Fibroblast of the conjunctiva (primary cell): ENCODE results near the gene PLXNA4.
"Not testable (repeated sequence)": the region's sequence is repeated elsewhere in the genome, so short reads cannot be mapped to it uniquely, and the experiment has no call there.

ENCODE experiments used
- DNase-seq: peaks from one replicate; pipeline ENCODE4 v3.0.0-alpha.2; 2010; ENCODE audit warnings: low read depth

The PLXNA4 gene

GRCh38 chr7:132412435-132412834 lies 163.8 kb downstream of the PLXNA4 start:
- DNase-seq = no peak

GRCh38 chr7:132410861-132411541 lies 165.3 kb downstream of the PLXNA4 start:
- DNase-seq = no peak

- DNase-seq = no peak
These were observed 165.9 kb downstream of the PLXNA4 start for GRCh38 chr7:132410385-132410784.

- no peak for DNase-seq
These were observed 168.5 kb downstream of the PLXNA4 start for GRCh38 chr7:132407764-132408163.

DNA sequence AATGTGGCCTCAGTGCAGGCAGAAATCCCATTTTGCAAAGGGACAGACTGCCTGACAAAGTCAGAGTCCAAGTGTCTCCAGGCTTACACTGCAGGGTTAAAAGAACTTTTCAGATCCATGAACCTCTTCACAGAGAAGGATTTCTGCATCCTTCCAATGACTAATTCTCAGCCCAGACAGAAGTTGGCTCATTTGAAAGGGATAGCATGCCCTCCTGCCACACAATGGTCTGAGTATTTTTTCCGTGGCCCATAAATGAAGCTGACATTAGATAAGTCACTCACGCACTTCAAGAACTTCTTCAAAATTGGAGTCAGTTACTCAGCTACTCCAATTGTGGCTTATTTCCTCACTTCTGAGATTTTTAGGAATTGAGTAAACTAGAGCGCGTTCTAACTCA lies 170.2 kb downstream of the PLXNA4 start:
- DNase-seq = no peak

DNA sequence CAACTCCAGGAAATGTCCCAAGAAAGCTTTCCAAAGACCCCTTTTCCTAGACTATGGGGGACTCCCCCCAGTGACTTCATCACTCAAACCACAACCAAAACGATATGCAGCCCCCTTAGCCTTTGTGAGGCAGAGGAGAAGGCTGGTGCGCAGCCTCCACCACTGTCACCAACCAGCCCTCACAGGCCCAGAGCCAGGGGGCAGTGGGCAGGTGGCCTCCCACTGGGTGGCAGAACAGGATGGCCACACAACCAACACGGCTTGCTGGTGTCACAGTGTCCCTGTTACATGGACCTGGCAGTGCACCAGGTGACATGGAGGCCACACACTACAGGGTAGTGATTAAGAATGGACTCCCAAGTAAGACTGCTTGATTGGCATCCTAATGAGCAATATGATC lies 172.0 kb downstream of the PLXNA4 start:
- no peak for DNase-seq

- no peak for DNase-seq
These were observed 172.7 kb downstream of the PLXNA4 start for GRCh38 chr7:132403465-132404110.

GRCh38 chr7:132402751-132403245 lies 173.5 kb downstream of the PLXNA4 start:
- no peak for DNase-seq

GRCh38 chr7:132402096-132402495 lies 174.2 kb downstream of the PLXNA4 start:
- DNase-seq = no peak

DNA sequence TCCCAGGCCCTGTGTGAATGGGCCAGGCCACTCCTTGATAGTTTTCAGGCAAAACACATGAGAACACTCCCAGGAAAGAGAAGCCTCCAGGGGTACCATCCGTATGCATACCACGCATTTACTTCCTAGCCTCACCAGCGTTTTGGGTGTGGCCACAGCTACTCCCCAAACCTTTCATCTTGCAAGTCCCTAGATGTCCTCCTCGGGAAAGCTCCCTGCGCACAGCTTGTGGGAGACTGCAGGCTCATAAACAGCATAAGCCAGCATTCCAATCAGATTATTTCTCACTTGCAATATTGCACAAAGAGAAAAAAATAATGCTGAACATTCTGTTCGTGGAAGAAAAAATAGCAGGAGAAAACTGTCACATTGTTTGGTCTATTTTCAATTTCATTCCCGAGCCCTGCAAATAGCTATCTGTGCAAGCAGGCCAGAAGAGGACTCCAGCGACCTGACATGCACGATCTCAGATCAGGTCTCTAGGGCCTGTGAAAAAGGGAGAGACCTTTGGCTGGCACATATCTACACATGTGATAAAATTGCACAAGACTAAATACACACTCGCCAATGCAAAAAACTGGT lies 175.6 kb downstream of the PLXNA4 start:
- DNase-seq = no peak

DNA sequence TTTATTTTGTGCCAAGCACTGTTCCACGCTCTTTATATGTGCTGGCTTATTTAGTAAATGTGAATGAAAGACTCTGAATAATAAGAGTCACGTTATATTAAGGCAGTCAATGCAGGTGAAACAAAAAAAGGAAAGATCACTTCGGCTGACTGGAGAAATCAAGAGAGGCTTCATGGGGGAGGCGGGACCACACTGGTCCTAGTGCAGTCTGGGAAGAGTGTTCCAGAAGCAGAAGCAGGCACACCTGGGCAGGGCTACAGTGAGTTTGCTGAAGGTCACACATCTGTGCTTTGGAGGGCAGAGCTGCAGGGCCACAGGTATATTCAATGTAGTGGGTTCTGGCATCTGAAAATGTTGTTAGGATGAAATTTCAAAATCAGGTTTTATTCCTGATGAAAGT lies 176.9 kb downstream of the PLXNA4 start:
- DNase-seq = no peak

DNA sequence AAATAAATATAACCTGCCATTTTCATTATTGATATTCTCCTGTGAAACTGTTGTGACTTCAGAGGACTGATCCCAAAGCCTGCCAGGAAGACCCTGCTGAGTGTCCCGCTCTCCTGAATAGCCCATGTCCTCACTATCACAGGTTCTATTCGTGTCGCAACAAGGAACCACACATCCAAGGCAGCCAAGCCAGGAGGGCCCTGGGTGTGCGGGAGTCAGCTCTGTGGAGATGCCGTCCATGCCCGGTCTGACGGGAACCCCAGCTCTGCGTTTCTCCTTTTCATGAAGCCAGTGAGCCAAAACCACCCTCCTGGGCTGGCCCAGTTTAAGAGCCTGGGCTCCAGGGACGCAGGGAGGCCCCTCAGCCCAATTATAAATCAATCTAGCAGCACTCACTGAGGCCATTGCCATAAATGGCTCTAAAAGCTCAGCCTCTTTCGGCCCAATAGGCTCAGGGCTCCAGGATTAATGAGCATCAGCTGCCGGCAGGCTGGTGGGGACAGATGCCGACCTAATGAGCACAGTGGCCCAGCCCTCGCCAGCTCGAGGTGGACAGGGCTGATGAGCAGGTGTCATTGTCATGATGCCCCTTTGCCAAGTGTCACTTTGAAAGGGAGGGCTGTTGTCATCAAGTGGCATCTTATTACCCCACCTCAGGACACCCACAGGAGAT lies 177.9 kb downstream of the PLXNA4 start:
- DNase-seq = no peak

DNA sequence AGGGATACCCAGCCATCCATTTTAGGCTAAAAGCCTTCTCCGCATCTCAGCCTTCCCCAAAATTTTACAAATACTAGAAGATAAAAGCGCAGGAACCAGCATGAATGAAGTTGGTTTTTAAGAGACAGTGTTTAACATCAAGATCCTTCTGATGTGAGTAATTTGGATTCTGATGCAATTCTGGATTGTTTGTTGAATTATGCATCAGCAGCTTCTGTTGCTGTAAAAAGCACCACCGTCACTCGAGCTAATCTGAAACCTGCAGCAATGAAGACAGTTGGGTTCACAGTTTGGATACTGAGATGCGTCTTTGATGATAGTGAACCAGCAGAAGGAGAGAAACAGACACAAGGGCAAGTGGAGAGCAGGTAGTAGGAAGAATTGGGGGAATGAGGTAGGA lies 179.2 kb downstream of the PLXNA4 start:
- DNase-seq = no peak

DNA sequence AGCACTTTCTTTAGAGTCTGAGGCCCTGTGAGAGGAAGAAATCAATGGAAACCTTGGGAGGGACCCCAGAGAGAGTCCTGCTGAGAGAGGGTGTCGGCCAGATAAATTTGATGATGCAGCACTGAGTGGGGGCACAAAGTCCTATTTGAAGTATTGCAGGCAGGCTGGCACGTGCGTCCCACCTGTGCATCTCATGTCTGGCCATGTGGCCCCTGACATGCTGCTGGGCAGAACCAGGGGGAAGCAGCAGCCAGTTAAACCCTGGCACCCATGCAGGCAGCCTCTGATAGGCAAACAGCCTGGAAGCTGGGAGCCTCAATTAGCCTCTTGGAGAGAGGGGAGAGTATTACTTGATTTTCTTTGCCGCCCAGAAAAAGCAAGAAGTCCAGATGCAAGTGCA lies 180.9 kb downstream of the PLXNA4 start:
- no peak for DNase-seq

GRCh38 chr7:132394283-132395198 lies 181.7 kb downstream of the PLXNA4 start:
- no peak for DNase-seq

DNA sequence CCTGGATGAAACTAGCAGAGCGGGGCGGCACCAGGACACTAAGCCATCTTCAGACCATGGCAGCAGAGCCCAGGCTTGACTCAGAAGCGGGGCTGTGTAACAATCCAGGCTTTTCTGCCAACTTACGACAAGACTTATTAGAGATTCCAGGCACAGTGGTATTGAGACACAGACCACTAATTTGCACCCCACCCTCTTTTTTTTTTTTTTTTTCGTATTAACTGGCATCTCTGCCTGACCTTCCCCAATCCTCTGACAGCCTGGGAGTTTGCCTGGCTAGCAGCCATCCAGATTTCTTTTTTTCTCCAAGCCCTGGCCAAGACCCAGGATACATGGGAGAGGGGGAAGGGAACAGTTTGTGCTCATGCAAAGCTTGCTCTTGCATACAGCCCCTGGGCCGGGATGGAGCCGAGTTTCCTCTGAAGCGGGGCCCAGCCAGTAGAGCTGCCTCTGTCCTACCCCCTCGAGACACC lies 182.4 kb downstream of the PLXNA4 start:
- peak; percentile 2 for DNase-seq

GRCh38 chr7:132392713-132393112 lies 183.6 kb downstream of the PLXNA4 start:
- no peak for DNase-seq

DNA sequence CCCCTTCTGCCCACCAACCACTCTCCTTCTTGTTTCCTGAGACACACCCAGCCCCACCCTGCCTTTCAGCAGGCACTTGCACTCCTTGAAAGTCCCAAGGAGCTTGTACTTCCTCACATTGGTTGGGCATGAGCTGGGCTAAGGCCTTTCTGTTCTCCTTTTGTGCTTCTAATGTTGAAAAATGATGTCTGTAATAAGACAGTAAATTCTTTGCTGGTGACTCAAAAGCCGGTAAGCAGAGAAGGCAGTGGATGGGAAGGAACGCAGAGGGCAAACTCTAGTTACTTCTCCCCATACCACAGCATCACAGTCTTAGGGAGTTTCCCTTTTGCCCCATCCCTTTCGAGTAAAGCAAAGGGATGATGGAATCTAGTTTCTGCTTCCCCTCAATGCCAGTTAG lies 185.6 kb downstream of the PLXNA4 start:
- DNase-seq = no peak

DNA sequence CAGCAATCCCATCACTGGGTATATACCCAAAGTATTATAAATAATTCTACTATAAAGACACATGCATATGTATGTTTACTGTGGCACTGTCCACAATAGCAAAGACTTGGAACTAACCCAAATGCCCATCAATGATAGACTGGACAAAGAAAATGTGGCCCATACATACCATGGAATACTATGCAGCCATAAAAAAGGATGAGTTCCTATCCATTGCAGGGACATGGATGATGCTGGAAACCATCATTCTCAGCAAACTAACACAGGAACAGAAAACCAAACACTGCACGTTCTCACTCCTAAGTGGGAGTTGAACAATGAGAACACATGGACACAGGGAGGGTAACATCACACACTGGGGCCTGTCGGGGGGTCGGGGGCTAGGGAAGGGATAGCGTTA lies 186.2 kb downstream of the PLXNA4 start:
- not testable (repeated sequence) for DNase-seq

DNA sequence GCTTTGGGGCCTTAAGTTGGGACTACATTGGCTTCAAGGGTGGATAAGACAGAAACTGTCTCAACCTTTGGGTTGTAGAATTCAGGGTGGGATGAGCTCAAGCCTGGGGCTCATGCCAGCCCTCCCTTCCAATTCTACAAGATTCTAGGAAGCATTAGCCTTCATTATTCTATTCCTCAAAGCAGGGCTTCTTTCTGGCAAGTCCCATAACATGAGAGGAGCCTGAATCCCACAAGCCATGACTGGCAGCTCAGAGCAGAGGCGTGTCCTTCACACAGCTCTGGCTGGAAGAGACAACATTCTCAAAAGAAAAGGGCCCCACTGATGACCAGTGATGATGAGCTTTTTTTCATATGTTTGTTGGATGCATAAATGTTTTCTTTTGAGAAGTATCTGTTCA lies 187.6 kb downstream of the PLXNA4 start:
- no peak for DNase-seq

- no peak for DNase-seq
These were observed 188.7 kb downstream of the PLXNA4 start for GRCh38 chr7:132387596-132387995.
